LNCAP (cell line): ENCODE measurements around the gene ELF2.

Source experiments
- TF ChIP-seq, protein P1 (sequence below): fragments of 450-650 bp; IDR thresholded peaks from 2 replicates; pipeline ENCODE4 v1.5.1; 2017; ENCODE audit warnings: mild to moderate bottlenecking

Gene ELF2

DNA sequence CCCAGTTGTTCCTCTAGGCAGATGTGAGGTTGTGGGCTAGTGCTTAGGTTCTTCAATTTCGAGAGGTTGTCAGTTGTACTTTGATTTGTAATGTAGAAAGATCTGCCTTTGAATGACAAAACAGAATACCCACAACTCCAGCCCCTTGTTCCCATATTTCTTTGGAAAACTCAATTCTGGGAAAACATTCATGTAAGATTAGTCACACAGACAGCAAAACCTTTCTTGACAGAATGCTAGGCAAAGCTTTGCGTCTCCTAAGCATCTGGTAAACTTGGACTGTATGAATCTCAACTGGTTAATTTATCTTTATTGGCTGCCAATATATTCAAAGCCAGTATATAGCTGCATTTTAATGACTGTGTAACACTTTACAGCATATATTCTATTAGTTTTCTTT, 126.6 kb downstream of the ELF2 start:
- TF ChIP-seq, protein P1, sequence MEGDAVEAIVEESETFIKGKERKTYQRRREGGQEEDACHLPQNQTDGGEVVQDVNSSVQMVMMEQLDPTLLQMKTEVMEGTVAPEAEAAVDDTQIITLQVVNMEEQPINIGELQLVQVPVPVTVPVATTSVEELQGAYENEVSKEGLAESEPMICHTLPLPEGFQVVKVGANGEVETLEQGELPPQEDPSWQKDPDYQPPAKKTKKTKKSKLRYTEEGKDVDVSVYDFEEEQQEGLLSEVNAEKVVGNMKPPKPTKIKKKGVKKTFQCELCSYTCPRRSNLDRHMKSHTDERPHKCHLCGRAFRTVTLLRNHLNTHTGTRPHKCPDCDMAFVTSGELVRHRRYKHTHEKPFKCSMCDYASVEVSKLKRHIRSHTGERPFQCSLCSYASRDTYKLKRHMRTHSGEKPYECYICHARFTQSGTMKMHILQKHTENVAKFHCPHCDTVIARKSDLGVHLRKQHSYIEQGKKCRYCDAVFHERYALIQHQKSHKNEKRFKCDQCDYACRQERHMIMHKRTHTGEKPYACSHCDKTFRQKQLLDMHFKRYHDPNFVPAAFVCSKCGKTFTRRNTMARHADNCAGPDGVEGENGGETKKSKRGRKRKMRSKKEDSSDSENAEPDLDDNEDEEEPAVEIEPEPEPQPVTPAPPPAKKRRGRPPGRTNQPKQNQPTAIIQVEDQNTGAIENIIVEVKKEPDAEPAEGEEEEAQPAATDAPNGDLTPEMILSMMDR: no peak

DNA sequence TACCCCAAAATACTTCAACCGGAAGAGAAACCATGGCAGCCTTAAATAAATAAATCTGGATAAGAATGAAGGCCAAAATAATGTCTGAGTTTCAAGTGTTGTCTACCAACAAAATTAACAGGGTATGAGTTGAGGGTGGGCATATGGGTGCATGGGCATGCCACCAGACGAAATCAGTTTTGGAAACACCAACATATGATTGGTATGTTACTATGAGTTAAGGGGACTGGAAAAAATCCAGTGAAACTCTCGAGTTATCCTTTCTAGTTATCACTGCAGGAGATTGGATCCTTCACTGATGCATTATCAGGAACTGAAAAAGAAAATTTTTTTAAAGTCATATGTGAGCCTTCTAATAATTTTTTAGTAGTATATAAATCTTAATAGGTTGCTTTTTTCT, 129.0 kb downstream of the ELF2 start:
- TF ChIP-seq, protein P1: no peak

DNA sequence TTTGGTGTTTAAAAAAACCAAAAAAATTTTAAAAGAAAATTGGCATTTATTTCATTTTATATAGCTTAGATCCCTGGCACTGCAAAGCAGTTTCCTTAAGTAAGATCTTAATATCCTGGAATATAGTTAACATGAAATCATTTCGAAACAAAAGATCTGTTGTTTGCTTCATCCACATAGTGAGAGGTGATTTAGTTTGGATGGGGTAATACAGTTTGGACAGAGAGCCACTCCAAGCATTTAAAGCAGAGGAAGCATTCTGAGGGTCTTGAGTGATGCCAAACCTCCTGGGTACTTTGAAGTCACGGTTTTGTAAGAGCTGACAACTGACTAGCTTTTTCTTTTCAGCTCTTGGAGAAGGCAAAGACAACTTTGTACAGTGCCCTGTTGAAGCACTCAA, 132.7 kb downstream of the ELF2 start:
- TF ChIP-seq, protein P1: no peak

DNA sequence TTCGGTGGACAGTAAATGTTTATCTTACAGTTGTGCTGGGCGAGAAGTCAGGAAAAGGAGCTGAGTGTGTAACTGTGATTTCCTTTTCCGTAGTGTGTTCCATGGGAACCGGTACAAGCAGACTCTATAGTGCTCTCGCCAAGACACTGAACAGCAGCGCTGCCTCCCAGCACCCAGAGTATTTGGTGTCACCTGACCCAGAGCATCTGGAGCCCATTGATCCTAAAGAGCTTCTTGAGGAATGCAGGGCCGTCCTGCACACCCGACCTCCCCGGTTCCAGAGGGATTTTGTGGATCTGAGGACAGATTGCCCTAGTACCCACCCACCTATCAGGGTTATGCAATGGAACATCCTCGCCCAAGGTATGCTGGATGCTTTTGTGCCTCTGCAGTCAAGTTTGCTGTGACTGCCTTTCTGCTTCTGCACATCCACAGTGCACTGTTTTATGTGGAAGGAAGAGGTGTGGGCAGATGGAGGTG, 134.0 kb downstream of the ELF2 start:
- TF ChIP-seq, protein P1: no peak

DNA sequence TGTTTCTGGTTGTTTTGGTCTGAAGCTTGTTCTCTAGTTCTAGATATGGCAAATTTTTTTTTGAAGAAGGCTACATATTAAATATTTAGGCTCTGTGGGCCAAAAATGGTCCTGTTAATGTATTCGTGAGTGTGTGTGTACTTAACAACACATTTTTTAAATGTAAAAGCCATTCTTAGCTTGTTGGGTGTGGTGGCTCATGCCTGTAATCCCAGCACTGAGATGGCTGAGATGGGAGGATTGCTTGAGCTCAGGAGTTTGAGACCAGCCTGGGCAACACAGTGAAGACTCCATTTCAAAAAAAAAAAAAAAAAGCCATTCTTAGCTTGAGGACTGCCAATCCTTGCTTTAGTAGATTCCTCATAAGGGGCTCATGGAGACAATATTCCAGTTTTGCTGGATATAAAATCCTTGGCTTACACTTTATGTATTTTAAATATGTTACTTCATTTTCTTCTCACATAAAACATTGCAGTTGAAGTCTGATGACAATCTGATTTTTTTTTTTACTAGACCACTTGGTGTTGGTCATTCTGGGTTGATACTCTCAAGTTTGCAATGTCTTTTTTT, 138.1 kb downstream of the ELF2 start:
- TF ChIP-seq, protein P1: no peak

DNA sequence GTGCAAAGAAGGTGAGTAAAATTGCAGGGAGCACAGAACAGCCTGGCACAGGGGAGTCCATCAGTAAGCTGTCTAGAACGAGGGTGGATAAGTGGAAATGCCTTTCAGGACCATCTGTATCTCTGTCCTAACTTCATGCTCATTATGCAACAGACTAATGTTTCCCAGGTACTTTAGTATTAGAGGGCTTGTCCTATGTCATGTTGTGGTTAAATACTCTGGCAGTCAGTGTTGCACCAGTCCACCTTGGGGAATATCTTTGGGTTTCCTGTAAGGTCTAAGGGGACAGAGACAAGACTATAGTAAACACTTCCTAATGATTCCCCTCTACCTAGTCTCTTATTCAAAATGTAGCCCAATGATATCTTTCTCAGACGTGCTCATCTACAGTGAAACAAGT, 140.1 kb downstream of the ELF2 start:
- TF ChIP-seq, protein P1: no peak

DNA sequence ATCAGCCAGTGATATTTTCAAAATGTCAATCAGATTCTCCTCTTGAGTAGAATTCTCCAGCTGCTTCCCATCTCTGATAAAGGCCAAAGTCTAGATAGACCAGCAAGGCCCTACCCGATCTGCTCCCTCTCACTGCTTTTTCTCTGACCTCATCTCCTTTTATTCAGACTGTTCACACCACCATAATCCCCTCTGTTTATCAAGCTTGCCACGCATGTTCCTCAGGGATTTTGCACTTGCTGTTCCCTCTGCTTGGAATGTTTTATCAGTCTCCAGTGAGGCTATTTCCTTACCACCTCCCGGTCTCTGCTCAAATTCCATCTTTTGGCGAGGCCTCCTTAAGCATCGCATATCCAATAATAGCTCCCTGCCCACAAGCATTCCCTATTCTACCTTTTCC, 141.4 kb downstream of the ELF2 start:
- TF ChIP-seq, protein P1: no peak
